Activated CD4-positive, alpha-beta T cell treated with anti-CD3 and anti-CD28 coated beads for 36 hours (primary cell): ENCODE measurements around the gene EIF2S1. TPM values are rescaled to one million over a fixed set of nuclear protein-coding genes. Genes with fewer than 3 reads are reported as not detected.
A peak's percentile ranks its signal among the peaks of the same experiment; 100 is the strongest.

ENCODE experiments used
- ATAC-seq: fragments of 200-7000 bp; cut with Tn5 transposase; one replicate; pipeline ENCODE4 v1.10.0; 2021; ENCODE audit warnings: mild to moderate bottlenecking, moderate library complexity
- CTCF ChIA-PET: fragments of 350-600 bp; sonication (Branson Sonifier 250); formaldehyde crosslinking; loops from one replicate; lab custom pipeline; 2021; ENCODE audit warnings: antibody characterized with exemption; lab: Charles Lee
- POLR2A ChIA-PET: fragments of 350-600 bp; sonication (Branson Sonifier 250); formaldehyde crosslinking; loops from one replicate; lab custom pipeline; 2021; ENCODE audit warnings: antibody characterized with exemption, inconsistent platforms; lab: Charles Lee
- DNase-seq: peaks from one replicate; pipeline ENCODE4 v3.0.0-alpha.2; 2020
- H3K27ac Mint-ChIP-seq: one replicate; pipeline ENCODE4 v1.8.0; 2021; ENCODE audit warnings: mixed read lengths
- H3K27me3 Mint-ChIP-seq: one replicate; pipeline ENCODE4 v1.8.0; 2021; ENCODE audit warnings: mixed read lengths
- H3K36me3 Mint-ChIP-seq: one replicate; pipeline ENCODE4 v1.8.0; 2021; ENCODE audit warnings: low read depth, mixed read lengths
- H3K4me1 Mint-ChIP-seq: one replicate; pipeline ENCODE4 v1.8.0; 2021; ENCODE audit warnings: mixed read lengths
- H3K4me3 Mint-ChIP-seq: one replicate; pipeline ENCODE4 v1.8.0; 2021; ENCODE audit warnings: mild to moderate bottlenecking, moderate library complexity, mixed read lengths
- H3K9me3 Mint-ChIP-seq: one replicate; pipeline ENCODE4 v1.8.0; 2021; ENCODE audit warnings: low read depth, mixed read lengths
- intact Hi-C, 2 experiments: fragments of 100-400 bp; cut with DNase I in 1 of 2; cut with micrococcal nuclease in 1 of 2; formaldehyde crosslinking; loops; one replicate each; pipeline versions ENCODE4 v1.14.2 to v1.15.1; 2022 to 2024; cut with DNase I, micrococcal nuclease
- total RNA-seq, 2 experiments: library from RNA; stranded (reverse); gene quantifications; one replicate each; pipeline ENCODE4 v1.2.3, GENCODE V29; 2021

EIF2S1 gene
- total RNA-seq, 2 experiments from 2014 or later: 212 to 233 TPM

DNA sequence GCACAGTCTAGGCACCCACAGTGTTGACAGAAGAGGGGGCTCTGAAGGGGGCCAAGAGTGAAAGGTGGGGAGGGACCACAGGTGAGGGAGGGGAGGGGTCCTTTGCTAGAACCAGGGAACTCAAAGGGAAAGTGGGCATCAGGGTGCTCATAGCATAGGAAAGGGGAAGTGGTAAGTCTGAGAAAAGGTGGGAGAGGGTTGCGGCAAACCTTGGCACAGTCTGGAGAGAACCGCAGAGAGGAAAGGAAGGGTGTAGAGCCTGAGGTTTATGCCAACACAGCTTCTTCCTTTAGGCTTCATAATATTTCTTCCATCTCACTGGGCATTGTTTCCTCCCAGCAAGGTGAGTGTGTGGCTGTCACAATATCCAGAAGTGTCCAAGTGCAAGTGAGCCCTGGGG is 63.3 kb downstream of the EIF2S1 start:
- Mint-ChIP-seq H3K9me3 (no peaks in the 10 kb centered on the region), H3K27ac (no peak overlapping the region), H3K4me3 (no peak overlapping the region), H3K27me3 (peaks cover 19% of the 10 kb centered on the region), H3K36me3 (no peaks in the 10 kb centered on the region), H3K4me1 (no peaks in the 10 kb centered on the region)
- DNase-seq (no peak), ATAC-seq (no peak)
- intact Hi-C loops: loop anchor here in 1 of 2 experiments (10.0 kb wide), 1 partner anchor 101 kb away; no protein-coding TSS in a partner anchor
- ChIA-PET POLR2A (no interaction called here), CTCF (interaction anchor here (0.8 to 11.1 kb wide), 7 partner anchors 11 to 281 kb away, joined by 3 to 159 read pairs (median 5); partner anchors contain the start of gene PLEK2)

DNA sequence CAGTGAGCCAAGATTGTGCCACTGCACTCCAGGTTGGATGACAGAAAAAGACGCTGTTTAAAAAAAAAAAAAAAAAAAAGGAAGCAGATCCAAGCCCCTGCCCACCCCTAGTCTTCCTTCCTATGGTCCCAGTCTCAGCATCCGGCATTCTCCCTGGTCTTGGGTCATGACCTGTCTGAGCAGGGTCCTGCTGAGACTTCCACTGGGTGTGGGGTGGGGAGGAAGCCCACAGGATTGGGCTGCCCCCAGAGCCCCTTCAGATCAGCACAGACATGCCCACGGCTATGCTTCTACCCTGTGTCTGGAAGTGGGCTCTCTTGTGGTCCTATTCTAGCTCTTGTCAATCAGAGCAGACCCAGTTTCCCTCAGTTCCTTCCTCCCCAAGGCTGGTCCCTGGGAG is 64.4 kb downstream of the EIF2S1 start:
- Mint-ChIP-seq H3K9me3 (no peaks in the 10 kb centered on the region), H3K36me3 (no peaks in the 10 kb centered on the region), H3K4me3 (no peak overlapping the region), H3K27ac (no peak overlapping the region), H3K4me1 (no peaks in the 10 kb centered on the region), H3K27me3 (peaks cover 19% of the 10 kb centered on the region)
- POLR2A ChIA-PET: interaction anchor here (0.7 kb wide), 1 partner anchor 65 kb away, joined by 3 read pairs; the partner anchor contains the start of gene ATP6V1D
- intact Hi-C loops: loop anchor here in 1 of 2 experiments (10.0 kb wide), 1 partner anchor 100 kb away; no protein-coding TSS in a partner anchor
- DNase-seq: no peak
- ATAC-seq: no peak
- CTCF ChIA-PET: interaction anchor here (0.7 to 11.1 kb wide), 14 partner anchors 14 to 323 kb away, joined by 3 to 159 read pairs (median 4); partner anchors contain the start of gene PLEK2

DNA sequence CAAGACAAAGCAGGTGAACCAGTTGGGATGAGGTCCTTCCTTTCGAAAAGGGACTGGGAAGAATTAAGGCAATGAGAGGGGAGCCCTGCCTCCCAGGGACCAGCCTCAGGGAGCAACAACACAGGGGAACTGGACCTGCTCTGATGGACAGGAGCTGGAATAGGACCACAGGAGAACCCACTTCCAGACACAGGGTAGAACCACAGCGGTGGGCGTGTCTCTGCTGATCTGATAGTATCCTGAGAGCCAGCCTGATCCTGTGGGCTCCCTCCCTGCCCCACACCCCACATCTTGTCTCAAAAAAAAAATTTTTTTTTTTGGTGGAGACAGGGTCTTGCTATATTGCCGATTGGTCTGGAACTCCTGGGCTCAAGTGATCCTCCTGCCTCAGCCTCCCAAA is 65.5 kb downstream of the EIF2S1 start:
- CTCF ChIA-PET: interaction anchor here (0.6 to 11.1 kb wide), 14 partner anchors 9 to 322 kb away, joined by 3 to 159 read pairs (median 4); partner anchors contain the start of genes PLEK2 and PLEKHH1
- Mint-ChIP-seq H3K36me3 (no peaks in the 10 kb centered on the region), H3K9me3 (no peaks in the 10 kb centered on the region), H3K4me3 (no peak overlapping the region), H3K27ac (no peak overlapping the region), H3K27me3 (peaks cover 19% of the 10 kb centered on the region), H3K4me1 (no peaks in the 10 kb centered on the region)
- intact Hi-C loops: loop anchor here in 1 of 2 experiments (2.0 to 10.0 kb wide), 2 partner anchors 99 to 279 kb away; no protein-coding TSS in a partner anchor
- POLR2A ChIA-PET: no interaction called here
- DNase-seq (no peak), ATAC-seq (no peak)

DNA sequence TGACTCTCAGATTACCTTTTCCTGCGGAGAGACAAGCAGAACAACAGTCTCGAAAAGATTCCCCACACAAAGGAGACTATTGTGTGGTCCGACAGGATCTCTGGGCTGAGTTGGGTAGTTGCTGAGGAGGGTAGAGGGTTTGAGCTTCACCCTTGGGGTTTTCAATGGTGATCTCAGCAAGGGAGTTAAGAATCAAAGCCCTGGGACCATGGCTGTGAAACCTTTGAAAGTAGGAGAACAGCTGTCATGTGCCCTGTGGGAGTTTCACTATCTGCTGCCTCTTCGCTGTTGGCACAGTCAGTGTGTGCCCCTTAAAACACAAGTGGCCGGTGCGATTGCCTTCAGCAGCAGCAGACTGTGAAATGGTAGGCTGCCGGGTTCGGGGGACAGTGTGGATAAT is 66.0 kb downstream of the EIF2S1 start:
- Mint-ChIP-seq H3K27me3 (peaks cover 19% of the 10 kb centered on the region), H3K27ac (no peak overlapping the region), H3K36me3 (no peaks in the 10 kb centered on the region), H3K4me1 (no peaks in the 10 kb centered on the region), H3K9me3 (no peaks in the 10 kb centered on the region), H3K4me3 (no peak overlapping the region)
- CTCF ChIA-PET: interaction anchor here (0.6 to 11.1 kb wide), 17 partner anchors 8 to 289 kb away, joined by 3 to 159 read pairs (median 7); partner anchors contain the start of genes PLEK2 and PLEKHH1
- intact Hi-C loops: loop anchor here in 1 of 2 experiments (2.0 to 10.0 kb wide), 2 partner anchors 99 to 279 kb away; no protein-coding TSS in a partner anchor
- ATAC-seq (no peak), DNase-seq (no peak)
- POLR2A ChIA-PET: interaction anchor here (0.6 kb wide), 1 partner anchor 12 kb away, joined by 3 read pairs; no protein-coding TSS in a partner anchor

DNA sequence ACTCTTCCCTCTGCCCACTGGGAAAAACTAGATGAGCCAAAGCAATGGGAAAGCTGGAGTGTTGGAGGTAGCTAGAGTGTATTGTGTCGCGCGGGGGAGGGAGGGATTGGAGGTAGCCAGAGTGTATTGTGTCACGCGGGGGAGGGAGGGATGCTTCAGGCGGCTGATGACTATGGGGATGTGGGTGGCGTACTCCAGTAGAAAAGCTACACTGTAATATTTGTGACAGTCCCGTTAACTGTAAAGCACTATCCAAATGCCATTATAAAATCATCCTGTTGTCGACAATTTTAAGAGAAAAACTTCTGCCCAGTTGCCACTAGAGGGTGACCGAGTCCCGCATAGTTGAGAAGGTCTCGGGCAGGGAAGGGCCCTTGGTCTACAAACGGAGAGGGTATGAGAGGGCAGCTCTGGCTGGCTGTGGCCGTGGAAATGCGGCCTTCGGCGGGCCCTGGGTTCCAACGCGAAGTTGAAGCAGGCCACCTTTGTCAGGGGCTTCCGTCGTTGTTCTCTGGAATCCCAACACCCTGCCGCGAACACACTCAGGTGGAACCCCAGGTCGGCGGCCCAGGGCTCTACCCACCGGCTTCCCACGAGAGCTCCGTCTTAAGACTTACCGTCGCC is 67.0 kb downstream of the EIF2S1 start:
- peak; percentile 85 for DNase-seq
- POLR2A ChIA-PET: interaction anchor here (0.6 kb wide), 1 partner anchor 13 kb away, joined by 3 read pairs; no protein-coding TSS in a partner anchor
- no peaks in the 10 kb centered on the region for H3K9me3 Mint-ChIP-seq
- peak; percentile 98 for ATAC-seq
- peaks cover 19% of the 10 kb centered on the region for H3K27me3 Mint-ChIP-seq
- H3K27ac Mint-ChIP-seq: no peak overlapping the region
- intact Hi-C loops: loop anchor here (1.0 to 10.0 kb wide), 5 partner anchors 98 to 278 kb away; no protein-coding TSS in a partner anchor
- no peaks in the 10 kb centered on the region for H3K36me3 Mint-ChIP-seq
- no peak overlapping the region for H3K4me3 Mint-ChIP-seq
- CTCF ChIA-PET: interaction anchor here (0.6 to 11.1 kb wide), 41 partner anchors 9 to 451 kb away, joined by 3 to 159 read pairs (median 4); partner anchors contain the start of genes ARG2, ATP6V1D, EIF2S1 and PLEK2
- H3K4me1 Mint-ChIP-seq: no peaks in the 10 kb centered on the region

DNA sequence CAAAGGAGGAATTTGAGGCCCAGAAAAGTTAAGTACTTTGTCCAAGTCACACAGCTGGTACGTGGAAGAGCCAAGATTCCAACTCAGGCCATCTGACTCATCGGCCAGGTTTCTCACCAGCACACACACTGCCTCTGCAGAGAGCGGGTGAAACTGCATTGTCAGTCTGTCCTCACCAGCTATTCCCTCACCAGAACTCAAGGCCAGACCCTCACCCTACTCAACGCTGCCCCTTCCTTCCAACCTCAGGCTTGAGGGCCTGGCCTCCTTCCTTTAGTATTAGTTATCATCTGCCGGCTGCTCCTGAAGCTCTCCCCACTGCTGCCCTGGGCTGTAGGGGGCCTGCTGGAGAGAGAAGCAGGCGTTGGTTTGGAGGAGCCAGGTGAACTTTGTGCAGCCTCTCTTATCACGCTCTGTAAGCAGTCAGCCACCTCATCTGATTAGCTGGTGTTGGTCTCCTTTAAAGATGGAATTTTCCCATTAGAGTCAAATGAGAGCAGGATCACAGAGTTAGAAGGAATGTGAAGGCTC is 68.4 kb downstream of the EIF2S1 start:
- ChIA-PET POLR2A (no interaction called here), CTCF (interaction anchor here (0.6 to 11.1 kb wide), 21 partner anchors 18 to 286 kb away, joined by 3 to 159 read pairs (median 4); partner anchors contain the start of gene PLEK2)
- H3K4me3 Mint-ChIP-seq: no peak overlapping the region
- no peaks in the 10 kb centered on the region for H3K4me1 Mint-ChIP-seq
- DNase-seq (no peak), ATAC-seq (no peak)
- H3K36me3 Mint-ChIP-seq: no peaks in the 10 kb centered on the region
- no peak overlapping the region for H3K27ac Mint-ChIP-seq
- intact Hi-C loops: loop anchor here in 1 of 2 experiments (10.0 kb wide), 1 partner anchor 96 kb away; no protein-coding TSS in a partner anchor
- H3K9me3 Mint-ChIP-seq: no peaks in the 10 kb centered on the region
- H3K27me3 Mint-ChIP-seq: peaks cover 14% of the 10 kb centered on the region

DNA sequence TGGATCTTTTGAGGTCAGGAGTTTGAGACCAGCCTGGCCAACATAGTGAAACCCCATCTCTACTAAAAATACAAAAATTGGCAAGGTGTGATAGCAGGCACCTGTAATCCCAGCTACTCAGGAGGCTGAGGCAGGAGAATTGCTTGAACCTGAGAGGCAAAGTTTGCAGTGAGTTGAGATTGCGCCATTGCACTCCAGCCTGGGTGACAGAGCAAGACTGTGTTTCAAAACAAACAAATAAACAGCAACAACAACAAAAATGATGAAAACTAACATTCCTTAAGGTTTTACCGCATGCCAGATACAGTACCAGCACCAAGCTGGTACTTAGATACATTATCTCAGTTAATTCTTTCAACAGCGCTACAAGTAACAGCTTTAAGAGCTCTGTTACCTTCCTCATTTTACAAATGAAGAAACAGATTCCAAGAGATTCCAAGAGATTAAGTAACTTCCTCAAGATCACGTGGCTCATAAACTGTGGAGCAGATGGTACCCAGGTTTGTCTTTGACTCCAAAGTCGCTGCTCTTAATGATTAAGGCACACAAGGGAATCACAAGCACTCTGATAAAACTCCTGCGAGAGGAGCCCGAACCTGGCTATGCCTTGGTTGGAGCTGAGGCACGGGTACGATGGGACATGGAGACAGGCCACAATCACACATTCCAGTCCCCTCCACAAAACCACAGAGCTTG is 69.5 kb downstream of the EIF2S1 start:
- ChIA-PET CTCF (interaction anchor here (0.5 to 11.1 kb wide), 13 partner anchors 24 to 1255 kb away, joined by 3 to 159 read pairs (median 3); no protein-coding TSS in a partner anchor), POLR2A (no interaction called here)
- Mint-ChIP-seq H3K4me3 (no peak overlapping the region), H3K4me1 (no peaks in the 10 kb centered on the region), H3K27ac (no peak overlapping the region), H3K36me3 (no peaks in the 10 kb centered on the region), H3K27me3 (peaks cover 11% of the 10 kb centered on the region), H3K9me3 (no peaks in the 10 kb centered on the region)
- intact Hi-C loops: loop anchor here in 1 of 2 experiments (10.0 kb wide), 1 partner anchor 95 kb away; no protein-coding TSS in a partner anchor
- ATAC-seq: no peak
- no peak for DNase-seq

DNA sequence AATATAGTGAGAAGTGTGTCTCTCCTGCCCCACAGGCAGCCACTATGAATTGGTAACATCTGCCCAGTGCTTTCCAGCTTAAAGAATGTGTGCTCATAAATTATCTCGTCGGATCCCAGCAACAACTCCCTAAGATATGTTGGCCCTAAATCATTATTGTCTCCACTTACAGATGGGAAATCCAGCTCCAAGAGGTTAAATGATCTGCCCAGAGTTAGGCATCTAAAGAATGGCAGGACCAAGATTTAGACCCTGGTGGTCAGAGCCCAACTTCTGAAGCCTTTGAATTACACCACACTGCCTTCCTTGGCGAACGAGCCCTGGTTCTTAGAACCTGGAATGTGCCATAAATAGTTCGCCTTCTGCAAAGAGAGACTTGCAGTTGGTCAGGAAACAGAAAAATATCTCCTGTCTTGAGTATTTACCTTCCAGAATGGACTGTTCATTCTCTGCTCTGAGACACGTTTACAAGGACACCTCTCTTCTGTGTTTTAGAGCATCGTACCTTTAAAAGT is 72.0 kb downstream of the EIF2S1 start:
- Mint-ChIP-seq H3K27me3 (peaks cover 2% of the 10 kb centered on the region), H3K36me3 (no peaks in the 10 kb centered on the region), H3K27ac (no peak overlapping the region), H3K4me3 (no peak overlapping the region), H3K9me3 (no peaks in the 10 kb centered on the region), H3K4me1 (no peaks in the 10 kb centered on the region)
- ChIA-PET POLR2A (no interaction called here), CTCF (interaction anchor here (0.6 to 11.1 kb wide), 4 partner anchors 12 to 139 kb away, joined by 3 to 159 read pairs (median 3); no protein-coding TSS in a partner anchor)
- ATAC-seq: no peak
- intact Hi-C loops: no loop called here
- DNase-seq: no peak

DNA sequence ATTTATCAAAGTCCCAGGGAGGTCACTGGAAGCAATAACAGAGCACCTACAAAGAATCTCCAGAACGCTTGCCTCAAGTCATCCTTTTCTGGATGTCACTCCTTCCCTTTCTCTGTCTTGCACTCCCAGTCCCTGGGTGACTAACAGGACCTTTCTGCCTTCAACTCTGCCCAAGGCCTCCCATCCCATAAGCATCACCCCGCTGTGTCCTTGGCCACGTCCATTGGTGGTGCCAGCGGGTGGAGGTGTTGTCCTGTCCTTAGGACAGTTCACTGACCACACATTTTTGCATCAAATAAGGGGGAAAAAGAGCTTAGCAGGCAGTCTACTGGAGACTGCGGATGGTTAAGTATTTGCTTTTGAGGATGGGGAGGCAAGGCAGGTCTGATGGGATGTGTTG is 75.5 kb downstream of the EIF2S1 start:
- peaks cover 3% of the 10 kb centered on the region for H3K27me3 Mint-ChIP-seq
- ChIA-PET POLR2A (no interaction called here), CTCF (interaction anchor here (0.5 to 1.0 kb wide), 4 partner anchors 53 to 151 kb away, joined by 3 to 6 read pairs (median 4); partner anchors contain the start of gene ATP6V1D)
- H3K9me3 Mint-ChIP-seq: no peaks in the 10 kb centered on the region
- H3K4me3 Mint-ChIP-seq: no peak overlapping the region
- no peaks in the 10 kb centered on the region for H3K4me1 Mint-ChIP-seq
- DNase-seq (no peak), ATAC-seq (no peak)
- intact Hi-C loops: no loop called here
- H3K36me3 Mint-ChIP-seq: no peaks in the 10 kb centered on the region
- no peak overlapping the region for H3K27ac Mint-ChIP-seq
